K562 (cell line): ENCODE data around the gene SCN5A. TPM values are rescaled to one million over a fixed set of nuclear protein-coding genes. Genes with fewer than 3 reads are reported as not detected.

Experiments
- polyA plus RNA-seq, 8 experiments: library from polyadenylated mRNA; depleted of rRNA in 4 of 8; stranded (reverse) in 5 of 8; unstranded in 3 of 8; fragments of >200 nt; fragmentation: Nextera tagmentation in 2 of 8; fragmentation: Illumina TruSeq in 1 of 8; extraction: Ambion mirVana in 2 of 8; extraction: Trizol in 1 of 8; gene quantifications; 2 replicates each; pipeline versions ENCODE4 v1.2.1 to v1.2.3, GENCODE V29; 2011 to 2014; ENCODE audit warnings: inconsistent platforms in 1 of 8, missing spikeins in 1 of 8
- total RNA-seq, 7 experiments: library from RNA; depleted of rRNA in 6 of 7; stranded (reverse); fragments of >200 nt in 6 of 7; fragmentation: Illumina TruSeq in 2 of 7; extraction: Trizol in 2 of 7; gene quantifications; 2 replicates each; pipeline versions ENCODE4 v1.2.1 to v1.2.3, GENCODE V29; 2011 to 2021; ENCODE audit warnings: low replicate concordance in 1 of 7
- TF ChIP-seq, protein P1 (sequence below), 2 experiments: fragments of 450-650 bp; IDR thresholded peaks; 2 replicates each; pipeline ENCODE4 v1.6.1; 2016; ENCODE audit warnings: mild to moderate bottlenecking in 2 of 2, borderline replicate concordance in 1 of 2, low read depth in 1 of 2, moderate library complexity in 1 of 2

SCN5A gene
- total and polyA plus RNA-seq, 9 of the 15 experiments (the other 6 are each of a cell fraction or from before 2014, with no cell fraction given): 0.07 to 1.4 (median 0.21) TPM; not detected in 2

DNA sequence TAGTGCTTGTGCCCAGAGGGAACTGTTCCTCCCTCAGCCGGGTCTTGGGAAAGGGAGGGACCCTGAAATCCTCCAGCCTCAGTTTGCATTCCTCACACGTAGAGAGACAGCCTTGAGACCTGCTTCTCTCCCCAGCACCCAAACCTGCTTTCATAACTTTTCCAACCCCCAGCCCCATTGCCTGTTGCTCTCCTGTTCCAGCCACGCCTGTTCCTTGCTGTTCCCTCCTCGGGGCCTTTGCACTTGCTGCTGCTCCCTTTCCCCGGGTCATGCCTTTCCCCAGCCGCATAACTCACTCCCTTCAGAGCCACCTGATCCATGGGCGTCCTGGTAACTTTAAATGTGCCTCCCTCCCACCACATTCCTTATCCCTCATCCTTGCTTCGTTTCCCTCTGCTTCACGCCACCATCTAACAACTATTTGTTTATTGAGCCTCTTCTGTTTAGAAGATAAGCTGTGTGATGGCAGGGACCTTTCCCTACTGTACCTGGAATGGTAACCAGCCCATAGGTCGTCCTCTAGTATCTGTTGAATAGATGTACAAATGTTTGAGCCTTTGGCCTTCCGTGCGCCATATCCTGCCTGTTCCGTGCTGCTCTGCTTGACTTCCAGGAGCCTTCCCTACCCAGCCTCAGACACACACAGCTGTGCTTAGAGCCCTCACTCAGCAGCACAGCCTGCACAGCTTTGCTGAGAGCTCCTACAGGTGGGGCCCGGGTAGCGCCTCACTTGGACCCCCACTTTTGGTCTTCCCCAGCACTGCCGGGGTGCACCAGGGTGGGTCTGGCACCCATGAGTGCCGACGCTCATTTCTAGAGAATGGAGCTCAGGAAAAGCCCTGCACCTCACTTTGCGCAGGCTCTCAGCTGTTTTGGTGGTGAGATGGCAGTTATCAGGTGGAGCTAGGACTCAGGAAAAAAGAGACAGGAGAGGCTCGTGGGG, 60.2 kb downstream of the SCN5A start (continued):
- TF ChIP-seq, protein P1, sequence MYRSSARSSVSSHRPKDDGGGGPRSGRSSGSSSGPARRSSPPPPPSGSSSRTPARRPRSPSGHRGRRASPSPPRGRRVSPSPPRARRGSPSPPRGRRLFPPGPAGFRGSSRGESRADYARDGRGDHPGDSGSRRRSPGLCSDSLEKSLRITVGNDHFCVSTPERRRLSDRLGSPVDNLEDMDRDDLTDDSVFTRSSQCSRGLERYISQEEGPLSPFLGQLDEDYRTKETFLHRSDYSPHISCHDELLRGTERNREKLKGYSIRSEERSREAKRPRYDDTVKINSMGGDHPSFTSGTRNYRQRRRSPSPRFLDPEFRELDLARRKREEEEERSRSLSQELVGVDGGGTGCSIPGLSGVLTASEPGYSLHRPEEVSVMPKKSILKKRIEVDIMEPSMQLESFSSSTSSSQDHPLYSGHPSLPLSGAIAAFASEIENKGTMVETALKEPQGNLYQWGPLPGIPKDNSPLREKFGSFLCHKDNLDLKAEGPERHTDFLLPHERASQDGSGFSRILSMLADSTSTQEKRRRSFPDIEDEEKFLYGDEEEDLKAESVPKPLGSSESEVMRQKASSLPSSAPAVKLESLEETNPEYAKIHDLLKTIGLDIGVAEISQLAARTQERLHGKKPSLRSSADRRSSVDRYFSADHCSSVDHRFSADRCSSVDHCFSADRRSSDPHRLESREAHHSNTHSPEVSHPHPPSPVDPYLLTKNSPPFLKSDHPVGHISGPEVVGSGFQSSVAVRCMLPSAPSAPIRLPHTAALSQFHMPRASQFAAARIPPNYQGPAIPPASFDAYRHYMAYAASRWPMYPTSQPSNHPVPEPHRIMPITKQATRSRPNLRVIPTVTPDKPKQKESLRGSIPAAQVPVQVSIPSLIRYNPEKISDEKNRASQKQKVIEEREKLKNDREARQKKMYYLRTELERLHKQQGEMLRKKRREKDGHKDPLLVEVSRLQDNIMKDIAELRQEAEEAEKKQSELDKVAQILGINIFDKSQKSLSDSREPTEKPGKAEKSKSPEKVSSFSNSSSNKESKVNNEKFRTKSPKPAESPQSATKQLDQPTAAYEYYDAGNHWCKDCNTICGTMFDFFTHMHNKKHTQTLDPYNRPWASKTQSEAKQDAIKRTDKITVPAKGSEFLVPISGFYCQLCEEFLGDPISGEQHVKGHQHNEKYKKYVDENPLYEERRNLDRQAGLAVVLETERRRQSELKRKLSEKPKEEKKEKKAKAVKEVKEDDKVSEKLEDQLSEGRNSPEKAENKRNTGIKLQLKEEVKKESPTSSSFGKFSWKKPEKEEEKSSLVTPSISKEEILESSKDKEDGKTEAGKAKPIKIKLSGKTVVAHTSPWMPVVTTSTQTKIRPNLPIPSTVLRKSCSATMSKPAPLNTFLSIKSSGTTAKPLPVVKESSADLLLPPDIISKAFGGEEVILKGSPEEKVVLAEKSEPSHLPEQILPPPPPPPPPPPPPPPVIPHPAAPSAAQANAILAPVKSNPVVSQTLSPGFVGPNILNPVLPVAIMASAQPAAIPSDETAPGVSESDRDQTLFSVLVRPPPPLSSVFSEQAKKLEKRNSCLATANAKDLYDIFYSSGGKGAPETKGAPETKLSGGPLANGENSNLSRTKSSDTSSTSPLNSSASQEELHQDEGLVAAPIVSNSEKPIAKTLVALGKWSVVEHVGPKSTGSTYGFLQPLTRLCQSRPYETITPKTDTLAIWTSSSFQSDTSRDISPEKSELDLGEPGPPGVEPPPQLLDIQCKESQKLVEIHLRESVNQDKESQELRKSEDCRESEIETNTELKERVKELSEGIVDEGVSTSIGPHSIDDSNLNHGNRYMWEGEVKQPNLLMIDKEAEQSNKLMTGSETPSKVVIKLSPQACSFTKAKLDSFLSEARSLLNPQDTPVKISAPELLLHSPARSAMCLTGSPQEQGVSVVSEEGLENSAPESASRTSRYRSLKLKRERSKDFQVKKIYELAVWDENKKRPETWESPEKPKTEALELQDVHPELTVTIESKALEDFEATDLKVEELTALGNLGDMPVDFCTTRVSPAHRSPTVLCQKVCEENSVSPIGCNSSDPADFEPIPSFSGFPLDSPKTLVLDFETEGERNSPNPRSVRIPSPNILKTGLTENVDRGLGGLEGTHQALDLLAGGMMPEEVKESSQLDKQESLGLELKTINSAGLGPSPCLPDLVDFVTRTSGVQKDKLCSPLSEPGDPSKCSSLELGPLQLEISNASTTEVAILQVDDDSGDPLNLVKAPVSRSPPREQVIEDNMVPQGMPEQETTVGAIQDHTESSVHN (IDR thresholded peaks at IDR 0.05; ENCODE audit: borderline replicate concordance in 1 of 2, low read depth in 1 of 2): no peak
